Tibial nerve (tissue), 4 donors: ENCODE measurements around the gene ATP13A2. TPM values are rescaled to one million over a fixed set of nuclear protein-coding genes. Genes with fewer than 3 reads are reported as not detected.

ENCODE experiments used
- DNase-seq, 2 donors: peaks; one replicate each; pipeline ENCODE4 v3.0.0-alpha.2; 2019; ENCODE audit warnings: low spot score in 2 of 2
- H3K27ac ChIP-seq, 4 donors: fragments of 200-600 bp; sonication (generic) in 3 of 4; one replicate each; pipeline ENCODE4 v1.5.1; 2017 to 2019; ENCODE audit warnings: mild to moderate bottlenecking in 1 of 4
- H3K27me3 ChIP-seq, 2 donors: fragments of 200-600 bp; sonication (generic) in 1 of 2; one replicate each; pipeline versions ENCODE4 v1.5.1 to v1.6.0; 2017 to 2019
- H3K36me3 ChIP-seq, 3 donors: fragments of 200-600 bp; sonication (generic); one replicate each; pipeline ENCODE4 v1.5.1; 2018 to 2019
- H3K4me1 ChIP-seq, 4 donors: fragments of 200-600 bp; sonication (generic) in 3 of 4; one replicate each; pipeline ENCODE4 v1.5.1; 2017 to 2019
- H3K4me3 ChIP-seq, 4 donors: fragments of 200-600 bp; sonication (generic) in 3 of 4; one replicate each; pipeline ENCODE4 v1.5.1; 2017 to 2019; ENCODE audit warnings: mild to moderate bottlenecking in 1 of 4, moderate library complexity in 1 of 4
- H3K9me3 ChIP-seq, 4 donors: fragments of 200-600 bp; sonication (generic) in 3 of 4; one replicate each; pipeline ENCODE4 v1.5.1; 2017 to 2019
- EP300 ChIP-seq, 2 donors: sonication (generic); formaldehyde crosslinking; IDR thresholded peaks; one replicate each; pipeline ENCODE4 v1.6.1; 2017; ENCODE audit warnings: antibody characterized with exemption in 2 of 2, mild to moderate bottlenecking in 1 of 2
- POLR2A ChIP-seq, 2 donors: fragments of 450-650 bp; IDR thresholded peaks; one replicate each; pipeline ENCODE4 v1.6.1; 2017; ENCODE audit warnings: antibody characterized with exemption in 2 of 2, mild to moderate bottlenecking in 2 of 2, moderate library complexity in 2 of 2
- WGBS, 2 donors: methylation state at CpG; one replicate each; pipeline ENCODE4 v1.1.5; 2018; 5-methylcytosine and 5-hydroxymethylcytosine counted together
- total RNA-seq, 4 donors: library from RNA; depleted of rRNA; stranded (reverse); fragments of >200 nt; gene quantifications; one replicate each; pipeline ENCODE4 v1.1.0, GENCODE V29; 2016
- TF ChIP-seq, protein P1 (sequence below), 5 experiments: fragments of 200-600 bp in 3 of 5; fragments of 450-650 bp in 2 of 5; sonication (generic) in 3 of 5; IDR thresholded peaks; one replicate each; pipeline ENCODE4 v1.5.1; 2016 to 2019; ENCODE audit warnings: antibody characterized with exemption in 5 of 5, mild to moderate bottlenecking in 3 of 5, moderate library complexity in 2 of 5

ATP13A2 gene
- total RNA-seq, 4 donors from 2014 or later = 29.7 to 64.2 (median 42.1) TPM

DNA sequence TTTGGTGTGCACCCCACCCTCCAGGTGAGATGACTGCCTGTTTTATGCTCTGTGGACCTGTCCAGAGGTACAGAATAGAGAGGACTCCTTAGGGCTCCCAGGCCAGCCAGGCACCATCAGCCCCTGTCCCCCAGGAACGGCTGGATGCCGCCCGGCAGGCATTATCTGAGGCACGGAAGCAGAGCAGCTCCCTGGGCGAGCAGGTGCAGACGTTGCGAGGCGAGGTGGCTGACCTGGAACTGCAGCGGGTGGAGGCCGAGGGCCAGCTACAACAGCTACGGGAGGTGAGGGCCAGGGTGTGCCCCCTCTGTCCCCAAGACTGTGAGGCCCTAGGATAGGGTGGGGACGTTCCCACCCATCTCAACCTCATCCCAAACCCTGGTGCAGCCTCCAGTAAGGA lies 42.1 kb downstream of the ATP13A2 start:
- H3K4me3 ChIP-seq = no peak overlapping the region
- H3K27ac ChIP-seq = no peak overlapping the region
- H3K27me3 ChIP-seq = no peaks in the 10 kb centered on the region
- no peaks in the 10 kb centered on the region for H3K9me3 ChIP-seq
- TF ChIP-seq EP300 (IDR thresholded peaks at IDR 0.05) (no peak), POLR2A (IDR thresholded peaks at IDR 0.05) (no peak)
- TF ChIP-seq, protein P1, sequence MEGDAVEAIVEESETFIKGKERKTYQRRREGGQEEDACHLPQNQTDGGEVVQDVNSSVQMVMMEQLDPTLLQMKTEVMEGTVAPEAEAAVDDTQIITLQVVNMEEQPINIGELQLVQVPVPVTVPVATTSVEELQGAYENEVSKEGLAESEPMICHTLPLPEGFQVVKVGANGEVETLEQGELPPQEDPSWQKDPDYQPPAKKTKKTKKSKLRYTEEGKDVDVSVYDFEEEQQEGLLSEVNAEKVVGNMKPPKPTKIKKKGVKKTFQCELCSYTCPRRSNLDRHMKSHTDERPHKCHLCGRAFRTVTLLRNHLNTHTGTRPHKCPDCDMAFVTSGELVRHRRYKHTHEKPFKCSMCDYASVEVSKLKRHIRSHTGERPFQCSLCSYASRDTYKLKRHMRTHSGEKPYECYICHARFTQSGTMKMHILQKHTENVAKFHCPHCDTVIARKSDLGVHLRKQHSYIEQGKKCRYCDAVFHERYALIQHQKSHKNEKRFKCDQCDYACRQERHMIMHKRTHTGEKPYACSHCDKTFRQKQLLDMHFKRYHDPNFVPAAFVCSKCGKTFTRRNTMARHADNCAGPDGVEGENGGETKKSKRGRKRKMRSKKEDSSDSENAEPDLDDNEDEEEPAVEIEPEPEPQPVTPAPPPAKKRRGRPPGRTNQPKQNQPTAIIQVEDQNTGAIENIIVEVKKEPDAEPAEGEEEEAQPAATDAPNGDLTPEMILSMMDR (IDR thresholded peaks at IDR 0.05) = no peak
- peaks cover 0 to 24% (median 0%) of the 10 kb centered on the region in 4 donors for H3K4me1 ChIP-seq
- DNase-seq = no peak
- H3K36me3 ChIP-seq = peaks cover 0 to 72% (median 3%) of the 10 kb centered on the region in 3 donors
- 92 to 93% methylated on average over 11 to 12 of the region's 12 CpGs for WGBS, 2 donors

DNA sequence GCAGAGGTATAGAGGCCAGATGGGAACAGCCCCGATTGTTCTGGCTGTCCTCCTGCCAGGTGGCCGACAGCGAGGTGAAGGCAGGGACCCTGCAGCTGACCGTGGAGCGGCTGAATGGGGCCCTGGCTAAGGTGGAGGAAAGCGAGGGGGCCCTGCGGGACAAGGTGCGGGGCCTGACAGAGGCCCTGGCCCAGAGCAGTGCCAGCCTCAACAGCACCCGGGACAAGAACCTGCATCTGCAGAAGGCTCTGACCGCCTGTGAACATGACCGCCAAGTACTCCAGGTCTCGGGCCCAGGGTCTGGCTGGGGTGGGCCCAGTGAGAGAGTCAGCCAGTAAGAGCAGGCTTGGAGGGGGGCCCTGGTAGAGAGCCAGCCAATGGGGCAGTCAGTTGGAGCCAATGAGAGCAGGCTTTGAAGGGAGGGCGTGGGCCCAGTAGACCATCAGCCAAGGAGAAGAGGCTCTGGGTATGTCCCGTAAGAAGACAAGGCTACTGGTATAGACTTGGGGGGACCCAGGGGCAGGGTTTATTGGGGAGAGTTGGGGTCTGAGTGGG lies 42.6 kb downstream of the ATP13A2 start:
- DNase-seq = no peak
- peaks cover 0 to 75% (median 3%) of the 10 kb centered on the region in 3 donors for H3K36me3 ChIP-seq
- H3K27me3 ChIP-seq = no peaks in the 10 kb centered on the region
- 89 to 93% methylated on average over 14 of the region's 14 CpGs for WGBS, 2 donors
- peaks cover 0 to 24% (median 0%) of the 10 kb centered on the region in 4 donors for H3K4me1 ChIP-seq
- no peak overlapping the region for H3K4me3 ChIP-seq
- TF ChIP-seq EP300 (IDR thresholded peaks at IDR 0.05) (no peak), POLR2A (IDR thresholded peaks at IDR 0.05) (no peak)
- TF ChIP-seq, protein P1 (IDR thresholded peaks at IDR 0.05) = no peak
- H3K9me3 ChIP-seq = no peaks in the 10 kb centered on the region
- H3K27ac ChIP-seq = no peak overlapping the region

DNA sequence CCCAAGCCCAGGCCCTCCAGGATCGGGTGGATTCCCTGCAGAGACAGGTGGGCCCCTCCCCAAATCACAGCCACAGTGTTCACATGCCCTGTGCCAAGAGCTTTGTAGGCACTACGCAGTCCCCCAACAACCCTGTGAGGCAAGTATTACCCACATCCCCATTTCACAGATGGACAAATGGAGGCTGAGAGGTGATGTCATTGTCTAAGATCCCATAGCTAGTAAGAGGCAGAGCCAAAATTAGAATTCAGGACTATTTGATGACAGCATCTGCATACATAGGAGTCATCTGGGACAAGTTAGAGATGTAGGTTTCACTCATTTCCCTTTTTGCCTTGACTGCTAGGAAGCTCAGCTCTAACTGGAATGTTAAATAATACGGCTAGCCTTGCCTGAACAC lies 43.4 kb downstream of the ATP13A2 start:
- Histone ChIP-seq H3K27ac (no peak overlapping the region), H3K4me1 (peaks cover 0 to 24% (median 0%) of the 10 kb centered on the region in 4 donors), H3K27me3 (no peaks in the 10 kb centered on the region), H3K9me3 (no peaks in the 10 kb centered on the region), H3K4me3 (no peak overlapping the region), H3K36me3 (peaks cover 0 to 77% (median 3%) of the 10 kb centered on the region in 3 donors)
- no peak for DNase-seq
- WGBS, 2 donors = 96 to 97% methylated on average over 3 of the region's 3 CpGs
- TF ChIP-seq EP300 (IDR thresholded peaks at IDR 0.05) (no peak), POLR2A (IDR thresholded peaks at IDR 0.05) (no peak)
- TF ChIP-seq, protein P1 (IDR thresholded peaks at IDR 0.05) = no peak

DNA sequence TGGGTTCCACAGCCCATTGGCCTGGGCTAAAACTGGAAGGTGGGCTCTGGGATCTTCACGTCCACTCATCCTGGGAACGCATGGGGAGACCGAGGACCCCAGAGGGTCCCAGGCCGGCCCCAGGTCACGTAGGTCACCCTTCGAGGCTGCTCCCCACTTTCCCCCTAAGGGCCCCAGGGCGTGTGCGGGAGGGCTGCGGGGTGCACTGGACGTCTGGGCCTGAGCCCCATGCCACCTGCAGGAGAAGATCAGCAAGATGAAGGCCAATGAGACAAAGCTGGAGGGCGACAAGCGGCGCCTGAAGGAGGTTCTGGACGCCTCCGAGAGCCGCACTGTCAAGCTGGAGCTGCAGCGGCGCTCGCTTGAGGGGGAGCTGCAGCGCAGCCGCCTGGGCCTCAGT lies 43.8 kb downstream of the ATP13A2 start:
- Histone ChIP-seq H3K36me3 (peaks cover 0 to 80% (median 3%) of the 10 kb centered on the region in 3 donors), H3K4me1 (peaks cover 0 to 24% (median 0%) of the 10 kb centered on the region in 4 donors), H3K4me3 (no peak overlapping the region), H3K27me3 (no peaks in the 10 kb centered on the region), H3K9me3 (no peaks in the 10 kb centered on the region), H3K27ac (no peak overlapping the region)
- WGBS, 2 donors = 93 to 94% methylated on average over 13 to 20 of the region's 21 CpGs
- no peak for DNase-seq
- TF ChIP-seq, protein P1 (IDR thresholded peaks at IDR 0.05) = no peak
- no peak for TF ChIP-seq EP300 (IDR thresholded peaks at IDR 0.05)
- TF ChIP-seq POLR2A (IDR thresholded peaks at IDR 0.05) = no peak

DNA sequence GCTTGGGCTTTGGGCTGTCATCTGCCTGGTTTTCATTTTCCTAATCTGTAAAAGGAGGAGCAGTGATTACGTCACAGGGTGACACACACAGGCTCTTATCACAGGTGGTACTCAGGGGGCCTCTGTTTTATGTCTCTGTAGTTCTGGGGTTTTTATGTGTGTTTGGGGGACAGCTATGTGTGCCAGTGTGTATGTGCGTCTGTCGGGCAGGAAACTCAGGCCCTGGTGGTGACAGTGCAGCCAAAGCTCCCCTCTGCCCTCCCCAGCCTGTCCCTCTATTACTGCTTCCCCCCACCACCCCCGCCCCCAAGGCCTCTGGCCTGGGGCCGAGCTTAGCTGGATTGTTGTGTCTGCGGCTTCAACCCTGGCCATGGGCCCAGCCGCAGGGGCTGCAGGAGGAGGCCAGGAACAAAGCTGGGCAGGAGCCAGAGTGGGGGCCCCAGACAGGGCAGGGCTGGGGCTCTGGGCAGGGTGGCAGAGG lies 44.6 kb downstream of the ATP13A2 start:
- Histone ChIP-seq H3K36me3 (peaks cover 0 to 80% (median 3%) of the 10 kb centered on the region in 3 donors), H3K27me3 (no peaks in the 10 kb centered on the region), H3K9me3 (no peaks in the 10 kb centered on the region), H3K4me1 (peaks cover 0 to 20% (median 0%) of the 10 kb centered on the region in 4 donors), H3K27ac (peak overlapping the region in 1 of 4 donors; percentile 57), H3K4me3 (no peak overlapping the region)
- 11 to 41% methylated on average over 7 of the region's 7 CpGs for WGBS, 2 donors
- no peak for DNase-seq
- TF ChIP-seq, protein P1 (IDR thresholded peaks at IDR 0.05) = no peak
- no peak for TF ChIP-seq EP300 (IDR thresholded peaks at IDR 0.05)
- no peak for TF ChIP-seq POLR2A (IDR thresholded peaks at IDR 0.05)
